ENCODE measurements around the gene FGD5. TPM values are rescaled to one million over a fixed set of nuclear protein-coding genes. Genes with fewer than 3 reads are reported as not detected.
A peak's percentile ranks its signal among the peaks of the same experiment; 100 is the strongest.

Gene FGD5
- total and polyA plus RNA-seq, 2 donors (not counting 1 experiment from before 2014, with no cell fraction given), result not detected

- Histone ChIP-seq H3K4me1 (ENCODE audit: control insufficient read depth in 2 of 2, insufficient read depth in 2 of 2, low read length in 2 of 2) (peaks cover 0 to 6% of the 10 kb centered on the region in 2 donors), H3K27me3 (replicated peaks in 1 of 4; ENCODE audit: control extremely low read depth in 1 of 4, control insufficient read depth in 3 of 4, insufficient read depth in 4 of 4, low read length in 3 of 4) (no peaks in the 10 kb centered on the region), H3K4me3 (ENCODE audit: control extremely low read depth in 1 of 5, extremely low read depth in 1 of 5, insufficient read depth in 1 of 5, low read depth in 2 of 5, low read length in 4 of 5) (no peak overlapping the region), H3K27ac (ENCODE audit: low read length in 2 of 2) (no peak overlapping the region), H2AFZ (ENCODE audit: insufficient read depth, low read depth, low read length, poor library complexity, severe bottlenecking) (no peak overlapping the region), H3K9me3 (ENCODE audit: control extremely low read depth in 1 of 3, control insufficient read depth in 2 of 3, insufficient read depth in 1 of 3, low read length in 2 of 3) (peaks cover 0 to 6% (median 0%) of the 10 kb centered on the region in 3 donors), H4K20me1 (ENCODE audit: control insufficient read depth, insufficient read depth, low read length, poor library complexity, severe bottlenecking) (no peaks in the 10 kb centered on the region), H3K4me2 (replicated peaks; ENCODE audit: low read depth, low read length, poor library complexity, severe bottlenecking) (no peak overlapping the region), H3K36me3 (replicated peaks in 1 of 2; ENCODE audit: control extremely low read depth in 1 of 2, control insufficient read depth in 1 of 2, extremely low read depth in 1 of 2, insufficient read depth in 2 of 2, low read length in 1 of 2) (no peaks in the 10 kb centered on the region), H3K9ac (ENCODE audit: low read length) (no peak overlapping the region), H3K79me2 (ENCODE audit: control insufficient read depth, insufficient read depth, low read length) (no peaks in the 10 kb centered on the region)
- DNase-seq, result no peak
- intact Hi-C loops (cut with micrococcal nuclease), result loop anchor here (5.0 to 10.0 kb wide), 2 partner anchors 481 to 1266 kb away; no protein-coding TSS in a partner anchor
- no peak for ATAC-seq (ENCODE audit: low read depth)
- H3K4me1 Mint-ChIP-seq, result no peaks in the 10 kb centered on the region
- WGBS (ENCODE audit: insufficient coverage), result 95% methylated on average over 4 of the region's 6 CpGs
- ChIA-PET CTCF (interaction anchor here (0.6 to 1.9 kb wide), 6 partner anchors 10 to 720 kb away, joined by 3 to 4 read pairs (median 4); no protein-coding TSS in a partner anchor), POLR2A (no interaction called here)
- H3K27me3 Mint-ChIP-seq, result no peaks in the 10 kb centered on the region
- TF ChIP-seq CTCF (IDR thresholded peaks at IDR 0.05) (no peak), EZH2 (IDR thresholded peaks at IDR 0.05; ENCODE audit: borderline replicate concordance, insufficient read depth, low read depth, low read length, poor library complexity, severe bottlenecking) (no peak)
- H3K4me3 Mint-ChIP-seq, result no peak overlapping the region
- no peak overlapping the region for H3K27ac Mint-ChIP-seq
- no peaks in the 10 kb centered on the region for H3K9me3 Mint-ChIP-seq (ENCODE audit: insufficient read depth)
These were observed 104.7 kb downstream of the FGD5 start for GRCh38 chr3:14923476-14923875.

- H3K9me3 Mint-ChIP-seq (ENCODE audit: insufficient read depth), result no peaks in the 10 kb centered on the region
- DNase-seq (peak; percentile 69), ATAC-seq (ENCODE audit: low read depth) (peak; percentile 37)
- no peak overlapping the region for H3K9ac ChIP-seq (ENCODE audit: low read length)
- no peak overlapping the region for H3K4me3 Mint-ChIP-seq
- H3K4me2 ChIP-seq (replicated peaks; ENCODE audit: low read depth, low read length, poor library complexity, severe bottlenecking), result no peak overlapping the region
- no peaks in the 10 kb centered on the region for H4K20me1 ChIP-seq (ENCODE audit: control insufficient read depth, insufficient read depth, low read length, poor library complexity, severe bottlenecking)
- peaks cover 0 to 5% of the 10 kb centered on the region in 2 donors for H3K4me1 ChIP-seq (ENCODE audit: control insufficient read depth in 2 of 2, insufficient read depth in 2 of 2, low read length in 2 of 2)
- H3K9me3 ChIP-seq (ENCODE audit: control extremely low read depth in 1 of 3, control insufficient read depth in 2 of 3, insufficient read depth in 1 of 3, low read length in 2 of 3), result peaks cover 0 to under 1% (median 0%) of the 10 kb centered on the region in 3 donors
- no peaks in the 10 kb centered on the region for H3K27me3 Mint-ChIP-seq
- CTCF ChIA-PET, result interaction anchor here (0.7 to 3.1 kb wide), 23 partner anchors 17 to 722 kb away, joined by 3 to 20 read pairs (median 4); partner anchors contain the start of genes CAPN7, MRPS25 and NR2C2
- POLR2A ChIA-PET, result no interaction called here
- 83% methylated on average over 7 of the region's 9 CpGs for WGBS (ENCODE audit: insufficient coverage)
- H2AFZ ChIP-seq (ENCODE audit: insufficient read depth, low read depth, low read length, poor library complexity, severe bottlenecking), result no peak overlapping the region
- H3K79me2 ChIP-seq (ENCODE audit: control insufficient read depth, insufficient read depth, low read length), result no peaks in the 10 kb centered on the region
- no peak overlapping the region for H3K27ac Mint-ChIP-seq
- intact Hi-C loops (cut with micrococcal nuclease), result loop anchor here (1.0 to 10.0 kb wide), 4 partner anchors 21 to 479 kb away; partner anchors contain the start of genes NR2C2 and RBSN
- no peak overlapping the region for H3K4me3 ChIP-seq (ENCODE audit: control extremely low read depth in 1 of 5, extremely low read depth in 1 of 5, insufficient read depth in 1 of 5, low read depth in 2 of 5, low read length in 4 of 5)
- no peaks in the 10 kb centered on the region for H3K27me3 ChIP-seq (replicated peaks in 1 of 4; ENCODE audit: control extremely low read depth in 1 of 4, control insufficient read depth in 3 of 4, insufficient read depth in 4 of 4, low read length in 3 of 4)
- TF ChIP-seq EZH2 (IDR thresholded peaks at IDR 0.05; ENCODE audit: borderline replicate concordance, insufficient read depth, low read depth, low read length, poor library complexity, severe bottlenecking), result no peak
- TF ChIP-seq CTCF (IDR thresholded peaks at IDR 0.05), result peak; percentile 71
- no peak overlapping the region for H3K27ac ChIP-seq (ENCODE audit: low read length in 2 of 2)
- no peaks in the 10 kb centered on the region for H3K36me3 ChIP-seq (replicated peaks in 1 of 2; ENCODE audit: control extremely low read depth in 1 of 2, control insufficient read depth in 1 of 2, extremely low read depth in 1 of 2, insufficient read depth in 2 of 2, low read length in 1 of 2)
- H3K4me1 Mint-ChIP-seq, result no peaks in the 10 kb centered on the region
These were observed 107.2 kb downstream of the FGD5 start for GRCh38 chr3:14925729-14926591.
